Activated CD8-positive, alpha-beta memory T cell treated with anti-CD3 and anti-CD28 coated beads for 1 hour (primary cell): ENCODE results near the gene LRP1B.

ENCODE experiments used
- DNase-seq, 2 donors: peaks; one replicate each; pipeline ENCODE4 v3.0.0-alpha.2; 2020; ENCODE audit warnings: low read depth in 1 of 2; ENCODE audit errors: extremely low read depth in 1 of 2

The LRP1B gene

GRCh38 chr2:142131010-142131669, at the start of gene LRP1B:
Gene LRP1B, minus strand, starts transcription at chr2:142131016. Its CDS starts 287 bp downstream, at chr2:142130729.
- DNase-seq, result no peak

GRCh38 chr2:142179686-142180085, 48.9 kb upstream of the LRP1B start:
- DNase-seq, result no peak

GRCh38 chr2:142178604-142179003, 47.8 kb upstream of the LRP1B start:
- DNase-seq, result no peak

DNA sequence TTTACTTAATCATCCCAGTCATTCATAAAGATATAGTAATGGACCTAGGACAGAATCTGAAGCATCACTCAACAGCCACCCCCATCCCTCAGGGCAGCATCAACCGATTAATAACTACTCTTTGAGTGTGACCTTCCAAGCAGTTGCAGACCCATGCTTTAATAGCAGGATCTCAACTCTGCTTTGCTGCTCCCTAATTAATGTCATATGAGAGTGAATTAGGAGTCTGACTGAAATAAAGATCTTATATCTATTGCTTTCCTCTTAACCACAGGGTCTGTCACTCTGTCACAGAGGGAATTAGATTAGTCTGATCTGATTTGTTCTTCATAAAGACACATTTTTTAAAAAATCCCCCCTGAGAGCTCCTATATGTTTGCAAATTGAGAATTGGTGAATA, 46.1 kb upstream of the LRP1B start:
- no peak for DNase-seq

GRCh38 chr2:142175813-142176338, 45.1 kb upstream of the LRP1B start:
- no peak for DNase-seq

DNA sequence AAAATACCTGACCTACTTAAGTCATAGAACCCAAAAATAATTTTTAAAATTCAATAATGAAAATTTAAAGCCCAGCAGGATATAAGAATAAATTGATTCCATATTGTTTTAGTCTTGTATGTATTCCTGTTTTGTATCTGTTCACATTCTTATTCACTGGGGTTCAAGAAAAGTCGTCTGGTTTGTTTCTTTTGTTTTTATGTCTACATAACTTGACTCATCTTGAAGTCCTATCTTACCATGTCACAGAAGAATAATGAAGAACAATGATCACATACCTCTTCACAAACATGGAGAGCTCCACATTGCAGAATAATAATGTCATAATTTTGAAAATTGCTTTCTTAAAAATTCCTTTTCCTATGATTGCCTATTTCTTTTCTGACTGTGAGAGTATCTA, 43.4 kb upstream of the LRP1B start:
- no peak for DNase-seq

GRCh38 chr2:142170847-142171246, 40.0 kb upstream of the LRP1B start:
- no peak for DNase-seq

DNA sequence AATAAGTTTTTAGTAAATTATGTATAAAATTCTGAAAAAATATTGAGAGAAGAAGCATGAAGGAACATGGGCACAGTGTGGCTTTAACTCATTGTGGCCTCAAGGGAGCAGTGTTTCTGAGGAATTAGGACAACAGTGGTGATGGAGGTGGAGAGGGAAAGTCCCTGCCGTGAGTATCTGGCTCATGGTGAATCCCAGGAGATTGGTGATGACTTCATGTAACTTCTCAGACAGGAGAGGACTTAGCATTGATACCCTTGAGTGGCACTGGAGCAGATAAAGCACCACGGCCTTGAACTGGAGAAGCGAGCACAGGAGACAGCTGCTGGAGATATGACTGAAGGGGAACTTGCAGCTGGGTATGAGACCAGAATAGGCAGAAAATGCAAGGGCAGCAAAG, 35.0 kb upstream of the LRP1B start:
- DNase-seq, result no peak

GRCh38 chr2:142153601-142154000, 22.8 kb upstream of the LRP1B start:
- DNase-seq, result no peak

DNA sequence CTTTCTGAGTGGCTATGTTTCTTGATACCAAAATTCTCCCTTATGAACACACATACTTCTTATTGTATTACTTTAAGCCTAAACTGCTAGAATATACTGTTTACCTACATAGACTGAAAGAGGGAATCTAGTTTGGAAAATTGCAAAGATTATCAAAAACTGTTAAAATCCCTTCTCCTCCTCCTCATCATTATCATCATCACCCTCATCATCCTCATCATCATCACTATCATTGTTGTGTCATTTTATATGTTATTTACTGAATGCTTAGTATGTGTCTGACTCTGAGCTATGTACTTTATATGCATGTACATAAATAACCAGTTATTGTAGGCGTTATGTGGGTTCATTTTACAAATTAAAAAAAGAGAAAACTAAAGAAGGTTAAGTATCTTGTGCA, 19.6 kb upstream of the LRP1B start:
- no peak for DNase-seq

DNA sequence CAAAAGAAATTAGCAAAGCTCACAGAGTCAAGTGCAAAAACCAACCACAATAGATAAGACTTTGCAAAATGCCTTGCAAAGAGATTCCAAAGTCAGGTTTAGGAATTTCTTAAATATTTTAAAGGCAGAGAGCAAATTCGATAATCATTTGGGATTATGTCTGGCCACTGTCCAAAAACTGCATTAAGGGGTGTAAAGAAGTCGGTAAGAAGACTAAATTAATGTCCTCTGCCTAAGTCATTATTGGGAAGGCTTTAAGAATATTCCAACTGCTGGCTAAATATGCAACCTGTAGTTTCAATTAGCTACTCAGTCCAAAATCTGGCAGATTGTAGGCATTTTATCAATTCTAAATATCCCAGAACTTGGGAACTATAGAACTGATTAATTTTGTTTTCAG, 13.7 kb upstream of the LRP1B start:
- DNase-seq, result no peak

- no peak for DNase-seq
These were observed 11.8 kb upstream of the LRP1B start for GRCh38 chr2:142142595-142142994.

GRCh38 chr2:142140434-142140845, 9.6 kb upstream of the LRP1B start:
- DNase-seq, result no peak

GRCh38 chr2:142139384-142139783, 8.6 kb upstream of the LRP1B start:
- DNase-seq, result no peak

DNA sequence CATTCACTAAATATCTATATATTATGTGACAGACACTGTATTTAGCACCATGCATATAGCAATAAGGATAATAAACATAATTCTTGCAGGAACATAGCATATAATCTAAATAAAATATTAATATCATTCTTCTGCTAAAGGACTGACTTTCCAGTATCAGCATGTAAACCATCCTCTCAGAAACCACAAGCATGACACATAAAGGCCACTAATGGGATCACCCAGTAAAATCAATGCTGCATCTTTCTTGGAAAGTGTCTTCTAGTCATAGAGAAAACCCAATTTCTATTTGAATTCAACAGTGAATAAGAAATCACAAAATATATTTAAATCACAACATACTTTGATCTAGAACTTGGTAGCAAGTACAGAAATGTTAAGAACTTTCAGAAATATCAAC, 5.8 kb upstream of the LRP1B start:
- DNase-seq, result no peak

- no peak for DNase-seq
These were observed 4.1 kb upstream of the LRP1B start for GRCh38 chr2:142134911-142135310.

DNA sequence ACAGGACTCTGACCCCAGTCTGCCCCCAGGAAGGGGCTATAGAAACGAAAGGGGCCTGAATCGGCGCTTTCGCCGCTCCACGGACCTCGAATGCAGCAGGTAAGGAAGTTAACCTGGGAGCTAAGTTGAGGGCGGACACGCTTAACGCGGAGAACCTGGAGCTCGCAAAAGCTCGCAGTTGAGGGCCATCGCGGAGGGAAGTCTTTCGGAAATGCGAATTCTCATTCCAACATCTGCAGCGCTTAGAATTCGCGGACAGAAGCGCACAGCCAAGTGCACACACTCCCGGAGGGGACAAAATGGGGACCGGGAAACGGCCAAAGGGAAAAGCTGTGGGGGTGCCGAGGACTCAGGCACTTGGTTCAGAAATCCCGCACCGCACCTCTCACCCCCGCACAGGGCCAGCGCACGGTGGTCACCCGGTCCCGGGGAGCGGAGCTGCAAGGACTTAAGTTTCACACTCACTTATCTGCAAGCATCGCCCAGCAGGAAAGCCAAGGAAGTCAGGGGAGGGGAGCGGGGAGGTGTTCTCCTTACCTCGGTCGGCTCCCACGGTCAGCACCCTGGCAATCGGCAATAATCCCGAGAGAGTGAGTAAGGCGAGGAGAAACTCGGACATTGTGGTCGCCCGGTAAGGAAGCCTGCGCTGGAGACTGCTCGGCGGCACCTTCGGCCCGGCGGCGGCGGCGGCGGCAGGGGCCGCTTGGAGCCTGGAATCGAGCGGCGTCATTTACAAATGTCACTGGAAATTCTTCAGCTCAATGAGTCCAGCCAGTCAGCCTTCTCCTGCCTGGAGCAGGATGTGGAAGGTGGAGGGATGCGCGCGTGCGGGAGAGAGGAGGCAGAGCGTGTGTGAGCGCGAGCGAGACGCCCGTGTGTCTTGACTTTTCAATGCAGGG, 456 bp downstream of the LRP1B start:
- no peak for DNase-seq

DNA sequence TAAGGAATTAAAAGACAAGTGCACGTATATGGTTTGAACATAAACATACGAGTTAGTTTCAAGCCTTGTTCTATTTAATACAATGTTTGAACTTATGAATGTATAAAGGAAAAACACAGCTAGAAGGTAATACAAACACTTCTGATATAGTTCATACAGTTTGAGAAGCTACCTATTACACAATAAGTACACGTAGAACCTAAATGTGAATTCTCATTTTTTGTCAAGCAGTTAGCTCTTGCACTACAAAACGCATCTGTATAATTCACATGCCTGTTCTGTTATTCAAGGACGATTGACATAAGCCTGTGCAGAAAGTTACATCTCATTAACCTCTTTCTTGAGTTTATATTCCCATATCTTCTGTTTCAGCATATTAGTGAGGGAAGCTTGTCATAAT, 2.7 kb downstream of the LRP1B start:
- DNase-seq, result no peak

- DNase-seq, result no peak
These were observed 3.6 kb downstream of the LRP1B start for GRCh38 chr2:142127248-142127647.

- DNase-seq, result no peak
These were observed 6.1 kb downstream of the LRP1B start for GRCh38 chr2:142124706-142125105.

DNA sequence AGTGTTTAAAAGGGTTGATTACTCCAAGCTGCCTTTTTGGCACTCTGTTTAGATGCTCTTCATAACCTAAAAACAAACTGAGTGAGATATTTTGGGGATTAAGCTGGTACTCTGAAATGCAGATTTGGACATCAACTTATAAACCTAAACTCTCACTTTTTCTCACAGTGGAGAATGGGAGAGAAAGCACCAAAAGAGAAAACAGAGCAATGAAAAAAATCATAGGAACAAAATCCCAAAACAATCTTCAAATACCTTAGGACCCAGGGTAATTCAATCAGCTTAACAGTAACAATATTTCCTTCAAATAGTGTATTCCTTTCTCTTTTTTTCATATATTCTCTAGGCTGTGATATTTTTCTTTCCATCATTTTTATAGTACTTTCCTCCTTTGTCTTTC, 11.5 kb downstream of the LRP1B start:
- DNase-seq, result no peak

DNA sequence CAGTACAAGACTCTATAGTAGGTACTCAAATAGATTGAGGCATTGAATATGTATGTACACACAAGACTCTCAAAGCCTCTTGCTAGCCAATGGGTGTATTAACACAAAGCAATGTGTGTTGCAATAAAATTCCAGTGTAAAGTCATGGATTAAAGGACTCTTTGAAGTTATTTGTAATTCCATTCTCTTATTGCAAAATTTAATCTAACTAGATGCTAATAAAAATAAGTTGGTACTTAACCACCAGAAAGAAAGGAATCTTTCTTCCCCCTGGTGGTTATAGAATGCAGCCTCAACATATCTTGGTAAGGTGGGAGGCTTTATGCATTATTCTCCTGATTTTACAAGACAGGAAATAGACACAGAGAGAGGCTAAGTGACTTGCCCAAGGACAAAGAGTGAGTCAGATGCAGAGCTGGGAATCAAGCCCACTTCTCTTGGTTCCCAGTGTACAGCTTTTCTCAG, 18.0 kb downstream of the LRP1B start:
- DNase-seq, result no peak
